ENCODE data around the gene SLC27A6. TPM values are rescaled to one million over a fixed set of nuclear protein-coding genes. Genes with fewer than 3 reads are reported as not detected.
"Not testable (repeated sequence)": the region's sequence is repeated elsewhere in the genome, so short reads cannot be mapped to it uniquely, and the experiment has no call there.

SLC27A6 gene
- total RNA-seq, 1 donor from 2014 or later: 1.1 TPM

DNA sequence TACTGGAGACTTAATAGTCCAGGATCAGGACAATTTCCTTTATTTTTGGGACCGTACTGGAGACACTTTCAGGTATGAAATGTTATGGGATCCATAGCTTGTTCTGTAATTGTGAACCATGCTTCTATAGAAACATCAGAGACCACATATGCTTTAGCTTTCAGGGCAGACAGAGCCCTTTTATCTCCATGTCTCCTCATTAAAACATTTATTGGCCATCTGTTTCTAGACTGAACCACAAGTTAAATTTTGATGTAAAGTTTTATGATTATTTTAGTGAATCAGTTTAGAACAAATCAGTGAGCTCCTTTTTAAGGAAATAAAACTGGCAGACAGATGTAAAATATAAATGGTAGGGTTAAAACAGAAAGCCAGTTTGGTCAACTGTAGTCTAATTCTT is 62.0 kb downstream of the SLC27A6 start:
- no peaks in the 10 kb centered on the region for H3K36me3 ChIP-seq (ENCODE audit: control insufficient read depth, insufficient read depth, low read length)

DNA sequence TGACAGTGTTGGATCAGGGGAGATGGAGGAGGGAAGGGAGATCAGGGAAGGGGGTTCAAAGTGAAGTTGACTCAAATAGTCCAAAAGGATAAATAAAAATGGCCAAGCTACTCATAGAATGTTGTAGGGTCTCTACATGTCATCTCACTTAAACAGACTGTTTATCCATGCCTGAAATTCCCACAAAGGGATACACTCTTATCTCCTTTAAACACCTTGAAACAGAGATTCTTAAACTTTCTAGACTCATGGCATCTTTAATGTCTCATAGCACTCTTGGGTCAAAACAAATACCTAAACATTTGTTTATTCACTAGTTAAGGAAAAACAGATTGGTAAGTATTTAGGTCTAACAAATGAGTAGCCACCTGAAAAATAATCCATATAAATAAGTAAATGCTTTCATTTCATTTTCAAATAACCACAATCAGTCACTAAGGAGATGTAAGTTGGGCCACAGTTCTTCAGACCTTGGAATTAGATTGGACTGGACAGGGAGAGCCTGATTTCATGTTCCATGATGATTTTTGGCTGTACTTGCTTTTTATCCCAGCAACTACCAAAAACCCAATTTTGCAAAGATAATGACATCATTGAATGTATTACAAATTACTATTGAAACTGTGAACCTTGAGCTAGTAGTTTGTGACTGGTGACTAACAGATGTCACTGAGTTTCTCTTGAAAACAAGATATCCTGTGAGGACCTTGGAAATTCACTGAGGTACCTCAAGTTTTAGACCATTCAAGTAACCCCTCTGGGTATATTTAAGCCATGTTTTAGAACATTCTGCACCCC is 66.8 kb downstream of the SLC27A6 start:
- no peaks in the 10 kb centered on the region for H3K27me3 ChIP-seq (ENCODE audit: control insufficient read depth, insufficient read depth, low read length)
- TF ChIP-seq, protein P1, sequence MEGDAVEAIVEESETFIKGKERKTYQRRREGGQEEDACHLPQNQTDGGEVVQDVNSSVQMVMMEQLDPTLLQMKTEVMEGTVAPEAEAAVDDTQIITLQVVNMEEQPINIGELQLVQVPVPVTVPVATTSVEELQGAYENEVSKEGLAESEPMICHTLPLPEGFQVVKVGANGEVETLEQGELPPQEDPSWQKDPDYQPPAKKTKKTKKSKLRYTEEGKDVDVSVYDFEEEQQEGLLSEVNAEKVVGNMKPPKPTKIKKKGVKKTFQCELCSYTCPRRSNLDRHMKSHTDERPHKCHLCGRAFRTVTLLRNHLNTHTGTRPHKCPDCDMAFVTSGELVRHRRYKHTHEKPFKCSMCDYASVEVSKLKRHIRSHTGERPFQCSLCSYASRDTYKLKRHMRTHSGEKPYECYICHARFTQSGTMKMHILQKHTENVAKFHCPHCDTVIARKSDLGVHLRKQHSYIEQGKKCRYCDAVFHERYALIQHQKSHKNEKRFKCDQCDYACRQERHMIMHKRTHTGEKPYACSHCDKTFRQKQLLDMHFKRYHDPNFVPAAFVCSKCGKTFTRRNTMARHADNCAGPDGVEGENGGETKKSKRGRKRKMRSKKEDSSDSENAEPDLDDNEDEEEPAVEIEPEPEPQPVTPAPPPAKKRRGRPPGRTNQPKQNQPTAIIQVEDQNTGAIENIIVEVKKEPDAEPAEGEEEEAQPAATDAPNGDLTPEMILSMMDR (IDR thresholded peaks at IDR 0.05; ENCODE audit: insufficient read depth, low read length, severe bottlenecking): no peak
- FAIRE-seq (no peak), DNase-seq (ENCODE audit: low read depth) (no peak)
- H3K36me3 ChIP-seq (ENCODE audit: control insufficient read depth, insufficient read depth, low read length): no peaks in the 10 kb centered on the region
- H3K4me3 ChIP-seq (ENCODE audit: low read depth, low read length): no peak overlapping the region

More for the DNA sequence above, 62.0 kb downstream of the SLC27A6 start:
- TF ChIP-seq, protein P1 (IDR thresholded peaks at IDR 0.05; ENCODE audit: insufficient read depth, low read length, severe bottlenecking): no peak
- H3K27me3 ChIP-seq (ENCODE audit: control insufficient read depth, insufficient read depth, low read length): no peaks in the 10 kb centered on the region
- no peak overlapping the region for H3K4me3 ChIP-seq (ENCODE audit: low read depth, low read length)
- no peak for DNase-seq (ENCODE audit: low read depth)
- FAIRE-seq: no peak

DNA sequence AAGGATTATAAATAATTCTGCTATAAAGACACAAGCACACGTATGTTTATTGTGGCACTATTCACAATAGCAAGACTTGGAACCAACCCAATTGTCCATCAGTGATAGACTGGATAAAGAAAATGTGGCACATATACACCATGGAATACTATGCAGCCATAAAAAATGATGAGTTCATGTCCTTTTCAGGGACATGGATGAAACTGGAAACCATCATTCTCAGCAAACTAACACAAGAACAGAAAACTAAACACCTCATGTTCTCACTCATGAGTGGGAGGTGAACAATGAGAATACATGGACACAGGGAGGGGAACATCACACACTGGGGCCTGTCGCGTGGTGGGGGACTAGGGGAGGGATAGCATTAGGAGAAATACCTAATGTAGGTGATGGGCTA is 71.0 kb downstream of the SLC27A6 start:
- H3K27me3 ChIP-seq (ENCODE audit: control insufficient read depth, insufficient read depth, low read length); H3K36me3 ChIP-seq (ENCODE audit: control insufficient read depth, insufficient read depth, low read length); FAIRE-seq; H3K4me3 ChIP-seq (ENCODE audit: low read depth, low read length); DNase-seq (ENCODE audit: low read depth): not testable (repeated sequence)

- no peaks in the 10 kb centered on the region for H3K27me3 ChIP-seq (ENCODE audit: control insufficient read depth, insufficient read depth, low read length)
- H3K4me3 ChIP-seq (ENCODE audit: low read depth, low read length): no peak overlapping the region
- no peaks in the 10 kb centered on the region for H3K36me3 ChIP-seq (ENCODE audit: control insufficient read depth, insufficient read depth, low read length)
- FAIRE-seq (no peak), DNase-seq (ENCODE audit: low read depth) (no peak)
- TF ChIP-seq, protein P1 (IDR thresholded peaks at IDR 0.05; ENCODE audit: insufficient read depth, low read length, severe bottlenecking): no peak
Observed at GRCh38 chr5:129041196-129041881, 76.1 kb downstream of the SLC27A6 start.

GRCh38 chr5:129042306-129042705 is 77.0 kb downstream of the SLC27A6 start:
- Histone ChIP-seq H3K36me3 (ENCODE audit: control insufficient read depth, insufficient read depth, low read length) (no peaks in the 10 kb centered on the region), H3K27me3 (ENCODE audit: control insufficient read depth, insufficient read depth, low read length) (no peaks in the 10 kb centered on the region), H3K4me3 (ENCODE audit: low read depth, low read length) (no peak overlapping the region)
- no peak for FAIRE-seq
- DNase-seq (ENCODE audit: low read depth): no peak
- TF ChIP-seq, protein P1 (IDR thresholded peaks at IDR 0.05; ENCODE audit: insufficient read depth, low read length, severe bottlenecking): no peak

DNA sequence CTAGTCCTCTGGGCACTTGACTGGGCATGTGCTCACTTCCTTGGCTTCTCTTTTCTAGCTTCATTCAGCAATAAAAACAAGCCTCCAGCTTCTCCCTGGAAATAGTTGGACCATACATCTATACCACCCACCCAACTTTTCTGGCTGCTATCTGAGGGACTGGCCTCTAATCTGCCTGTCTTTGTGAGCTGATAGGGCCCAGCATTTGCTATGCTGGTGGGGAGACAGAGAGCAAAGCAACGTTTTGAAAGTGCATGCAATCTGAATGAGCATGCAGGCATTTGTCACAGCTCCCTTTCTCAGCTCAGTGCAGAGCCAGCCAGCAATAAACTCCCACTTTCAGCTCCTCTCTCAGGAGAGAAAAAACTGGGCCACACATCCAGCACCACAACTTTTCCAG is 78.6 kb downstream of the SLC27A6 start:
- TF ChIP-seq, protein P1 (IDR thresholded peaks at IDR 0.05; ENCODE audit: insufficient read depth, low read length, severe bottlenecking): no peak
- no peaks in the 10 kb centered on the region for H3K36me3 ChIP-seq (ENCODE audit: control insufficient read depth, insufficient read depth, low read length)
- H3K4me3 ChIP-seq (ENCODE audit: low read depth, low read length): no peak overlapping the region
- FAIRE-seq (no peak), DNase-seq (ENCODE audit: low read depth) (no peak)
- H3K27me3 ChIP-seq (ENCODE audit: control insufficient read depth, insufficient read depth, low read length): no peaks in the 10 kb centered on the region
